ENCODE measurements around the gene ATP5F1E.

ATP5F1E gene

GRCh38 chr20:58976061-58976730 lies 55.9 kb downstream of the ATP5F1E start:
- H3K4me2 ChIP-seq (ENCODE audit: low read length) = no peak overlapping the region
- H3K36me3 ChIP-seq (replicated peaks; ENCODE audit: low read depth, low read length) = peaks cover 14% of the 10 kb centered on the region
- no peak for TF ChIP-seq EZH2phosphoT487 (IDR thresholded peaks at IDR 0.05; ENCODE audit: low read depth)
- no peak for TF ChIP-seq CTCF (IDR thresholded peaks at IDR 0.05; ENCODE audit: low read depth, low read length)
- H4K20me1 ChIP-seq (ENCODE audit: insufficient read depth, low read length) = no peaks in the 10 kb centered on the region
- H3K4me3 ChIP-seq (ENCODE audit: low read length) = no peak overlapping the region
- no peak overlapping the region for H3K27ac ChIP-seq (ENCODE audit: low read length)
- H3K9ac ChIP-seq (ENCODE audit: low read length) = no peak overlapping the region
- H3K79me2 ChIP-seq (ENCODE audit: low read length) = peaks cover 1% of the 10 kb centered on the region; the same call in 1 of the 2 replicates
- no peak overlapping the region for H2AFZ ChIP-seq (ENCODE audit: low read depth, low read length)
- peaks cover 43% of the 10 kb centered on the region for H3K4me1 ChIP-seq (ENCODE audit: low read length)
- H3K9me3 ChIP-seq (ENCODE audit: insufficient read depth, low read length) = peaks cover 14% of the 10 kb centered on the region
- no peaks in the 10 kb centered on the region for H3K27me3 ChIP-seq (ENCODE audit: low read depth, low read length)
